A673 (cell line): ENCODE measurements around the gene ZNF805. TPM values are rescaled to one million over a fixed set of nuclear protein-coding genes. Genes with fewer than 3 reads are reported as not detected.
A peak's percentile ranks its signal among the peaks of the same experiment; 100 is the strongest.

Experiments used
- BruUV-seq: library from RNA; stranded (reverse); fragments of 400-500 nt; replicated peaks from 2 replicates; lab custom pipeline; 2021; lab: Mats Ljungman, UMichigan
- CTCF ChIA-PET: fragments of 300-600 bp; sonication (Branson Sonifier 250); formaldehyde crosslinking; loops from one replicate; lab custom pipeline; 2022; ENCODE audit warnings: antibody characterized with exemption; lab: Charles Lee
- POLR2A ChIA-PET: fragments of 300-600 bp; sonication (Branson Sonifier 250); formaldehyde crosslinking; loops from one replicate; lab custom pipeline; 2022; ENCODE audit warnings: antibody characterized with exemption; ENCODE audit not compliant: low non-redundant PET; lab: Charles Lee
- DNase-seq: peaks from one replicate; pipeline ENCODE4 v3.0.0-alpha.2; 2015; ENCODE audit warnings: low spot score
- H3K27ac ChIP-seq: fragments of 200-600 bp; sonication (generic); 2 replicates; pipeline ENCODE4 v1.5.1; 2016; ENCODE audit warnings: mixed run types, low read depth, mild to moderate bottlenecking, mixed read lengths, antibody characterized with exemption, low read length; ENCODE audit not compliant: poor library complexity, severe bottlenecking
- H3K27me3 ChIP-seq: fragments of 200-600 bp; sonication (generic); replicated peaks from 2 replicates; pipeline ENCODE4 v1.6.1; 2017; ENCODE audit warnings: mixed run types, low read depth, mild to moderate bottlenecking, mixed read lengths, antibody characterized with exemption, low read length; ENCODE audit not compliant: insufficient read depth, poor library complexity
- H3K36me3 ChIP-seq: fragments of 200-600 bp; sonication (generic); 2 replicates; pipeline ENCODE4 v1.6.1; 2016; ENCODE audit warnings: mixed run types, mild to moderate bottlenecking, mixed read lengths, antibody characterized with exemption, low read length; ENCODE audit not compliant: insufficient read depth, poor library complexity, severe bottlenecking
- H3K4me1 ChIP-seq: fragments of 200-600 bp; sonication (generic); 2 replicates; pipeline ENCODE4 v1.6.1; 2017; ENCODE audit warnings: mixed run types, mild to moderate bottlenecking, mixed read lengths, antibody characterized with exemption, low read length; ENCODE audit not compliant: insufficient read depth, poor library complexity, severe bottlenecking
- H3K4me3 ChIP-seq: fragments of 200-600 bp; sonication (generic); 2 replicates; pipeline ENCODE4 v1.5.1; 2016; ENCODE audit warnings: low read depth, mixed run types, mild to moderate bottlenecking, mixed read lengths, low read length; ENCODE audit not compliant: poor library complexity, severe bottlenecking
- H3K9me3 ChIP-seq: fragments of 200-600 bp; sonication (generic); 2 replicates; pipeline ENCODE4 v1.6.1; 2016; ENCODE audit warnings: mixed run types, low read depth, mild to moderate bottlenecking, mixed read lengths, antibody characterized with exemption, low read length; ENCODE audit not compliant: poor library complexity, severe bottlenecking
- EZH2 ChIP-seq: fragments of 200-600 bp; sonication (generic); IDR thresholded peaks from 2 replicates; pipeline ENCODE4 v1.6.1; 2017; ENCODE audit warnings: borderline replicate concordance, low read depth, mild to moderate bottlenecking, mixed read lengths, antibody characterized with exemption, low read length; ENCODE audit not compliant: poor library complexity, severe bottlenecking
- intact Hi-C: fragments of 100-400 bp; cut with micrococcal nuclease; formaldehyde crosslinking; loops from one replicate; pipeline ENCODE4 v1.10.0; 2022; ENCODE audit not compliant: unreplicated experiment
- total RNA-seq: library from RNA; stranded (reverse); gene quantifications from 2 replicates; pipeline ENCODE4 v1.2.3, GENCODE V29; 2021
- TF ChIP-seq, protein P1 (sequence below): fragments of 300-800, 200-600 bp; sonication (generic); conservative IDR thresholded peaks from 2 replicates; pipeline ENCODE4 v1.5.1; 2017; ENCODE audit warnings: low read depth, mild to moderate bottlenecking, antibody characterized with exemption, low read length, moderate library complexity, mixed read lengths

ZNF805 gene
- total RNA-seq, 1 experiment from 2014 or later: 14.7 TPM

DNA sequence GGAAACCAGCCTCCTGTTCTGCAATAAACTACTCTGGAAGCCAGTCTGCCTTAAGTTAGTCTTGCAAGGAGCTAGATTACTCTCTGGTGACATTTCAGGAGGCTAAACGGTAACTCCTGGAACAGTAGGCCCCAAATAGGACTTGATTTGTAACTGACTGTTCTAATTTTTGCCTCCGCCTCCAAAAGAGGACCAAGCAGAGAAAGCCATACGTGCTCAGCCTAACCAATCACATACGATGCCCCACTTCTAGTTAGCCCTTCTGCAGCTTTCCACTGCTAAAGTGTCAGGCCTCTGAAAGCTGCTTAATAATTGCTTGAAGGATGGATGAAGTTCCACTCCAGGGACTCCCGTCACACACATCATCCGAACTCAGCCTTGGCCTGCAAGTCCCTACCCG, 744 bp downstream of the ZNF805 start:
- H3K27me3 ChIP-seq: no peaks in the 10 kb centered on the region
- intact Hi-C loops: no loop called here
- peaks cover 6% of the 10 kb centered on the region for H3K36me3 ChIP-seq
- ChIA-PET POLR2A (no interaction called here), CTCF (no interaction called here)
- peaks cover 13% of the 10 kb centered on the region for H3K4me1 ChIP-seq
- no peak for DNase-seq
- TF ChIP-seq EZH2: no peak
- TF ChIP-seq, protein P1, sequence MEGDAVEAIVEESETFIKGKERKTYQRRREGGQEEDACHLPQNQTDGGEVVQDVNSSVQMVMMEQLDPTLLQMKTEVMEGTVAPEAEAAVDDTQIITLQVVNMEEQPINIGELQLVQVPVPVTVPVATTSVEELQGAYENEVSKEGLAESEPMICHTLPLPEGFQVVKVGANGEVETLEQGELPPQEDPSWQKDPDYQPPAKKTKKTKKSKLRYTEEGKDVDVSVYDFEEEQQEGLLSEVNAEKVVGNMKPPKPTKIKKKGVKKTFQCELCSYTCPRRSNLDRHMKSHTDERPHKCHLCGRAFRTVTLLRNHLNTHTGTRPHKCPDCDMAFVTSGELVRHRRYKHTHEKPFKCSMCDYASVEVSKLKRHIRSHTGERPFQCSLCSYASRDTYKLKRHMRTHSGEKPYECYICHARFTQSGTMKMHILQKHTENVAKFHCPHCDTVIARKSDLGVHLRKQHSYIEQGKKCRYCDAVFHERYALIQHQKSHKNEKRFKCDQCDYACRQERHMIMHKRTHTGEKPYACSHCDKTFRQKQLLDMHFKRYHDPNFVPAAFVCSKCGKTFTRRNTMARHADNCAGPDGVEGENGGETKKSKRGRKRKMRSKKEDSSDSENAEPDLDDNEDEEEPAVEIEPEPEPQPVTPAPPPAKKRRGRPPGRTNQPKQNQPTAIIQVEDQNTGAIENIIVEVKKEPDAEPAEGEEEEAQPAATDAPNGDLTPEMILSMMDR: no peak
- H3K4me3 ChIP-seq: peak overlapping the region; percentile 93
- no peaks in the 10 kb centered on the region for H3K9me3 ChIP-seq
- peak overlapping the region; percentile 87 for H3K27ac ChIP-seq
- no TSS peak for BruUV-seq

DNA sequence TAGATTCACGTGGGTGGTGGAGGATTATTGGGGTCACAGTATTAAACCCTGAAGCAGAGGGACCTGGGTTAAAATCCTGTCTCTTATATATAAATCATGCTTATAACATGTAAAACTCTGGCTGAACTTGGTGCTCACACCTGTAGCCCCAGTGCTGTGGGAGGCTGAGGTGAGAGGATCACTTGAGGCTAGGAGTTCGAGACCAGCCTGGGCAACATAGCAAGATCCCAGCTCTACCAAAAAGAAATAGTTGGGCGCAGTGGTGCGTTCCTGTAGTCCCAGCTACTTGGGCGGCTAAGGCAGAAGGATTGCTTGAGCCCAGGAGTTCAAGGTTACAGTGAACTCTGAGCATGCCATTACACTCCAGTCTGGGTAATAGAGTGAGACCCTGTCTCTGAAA, 2.4 kb downstream of the ZNF805 start:
- intact Hi-C loops: no loop called here
- no peaks in the 10 kb centered on the region for H3K27me3 ChIP-seq
- H3K4me1 ChIP-seq: peaks cover 13% of the 10 kb centered on the region
- POLR2A ChIA-PET: no interaction called here
- DNase-seq: no peak
- CTCF ChIA-PET: no interaction called here
- H3K36me3 ChIP-seq: peaks cover 6% of the 10 kb centered on the region
- no peak overlapping the region for H3K27ac ChIP-seq
- BruUV-seq: no TSS peak
- TF ChIP-seq, protein P1: no peak
- no peak for TF ChIP-seq EZH2
- H3K9me3 ChIP-seq: no peaks in the 10 kb centered on the region
- no peak overlapping the region for H3K4me3 ChIP-seq

DNA sequence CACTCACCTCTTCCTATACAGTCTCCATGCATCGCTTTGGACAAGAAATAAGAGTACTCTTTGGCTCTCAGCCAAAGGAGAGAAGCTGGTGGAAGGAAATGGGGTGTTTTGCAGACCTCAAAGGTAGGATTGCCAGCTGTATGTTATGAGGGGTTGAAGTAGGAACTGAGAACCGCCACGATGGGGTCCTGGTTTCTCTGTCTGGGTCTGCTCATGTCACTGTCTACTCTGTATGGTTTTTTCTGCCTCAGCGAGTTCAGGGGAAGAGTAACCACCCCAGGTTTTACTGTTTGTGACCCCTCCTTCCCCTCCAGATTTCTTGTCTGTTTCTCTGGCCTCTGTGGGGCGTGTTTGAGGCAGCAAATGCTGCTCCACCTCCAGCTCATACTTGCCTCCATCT, 4.1 kb downstream of the ZNF805 start:
- Histone ChIP-seq H3K36me3 (peaks cover 17% of the 10 kb centered on the region), H3K9me3 (no peaks in the 10 kb centered on the region), H3K4me3 (no peak overlapping the region), H3K4me1 (peaks cover 13% of the 10 kb centered on the region), H3K27ac (no peak overlapping the region), H3K27me3 (no peaks in the 10 kb centered on the region)
- no peak for DNase-seq
- BruUV-seq: no TSS peak
- TF ChIP-seq, protein P1: no peak
- no peak for TF ChIP-seq EZH2
- intact Hi-C loops: no loop called here
- ChIA-PET CTCF (no interaction called here), POLR2A (no interaction called here)
